GM10266 (cell line): ENCODE measurements around the gene CIBAR2.

Experiments used
- DNase-seq: peaks from one replicate; pipeline ENCODE4 v3.0.0; 2012; ENCODE audit errors: extremely low spot score
- CTCF ChIP-seq: IDR thresholded peaks from 2 replicates; pipeline ENCODE4 v1.5.1; 2012; ENCODE audit warnings: mild to moderate bottlenecking, low read depth; ENCODE audit not compliant: control insufficient read depth, insufficient read depth; ENCODE audit errors: missing control alignments

The CIBAR2 gene

DNA sequence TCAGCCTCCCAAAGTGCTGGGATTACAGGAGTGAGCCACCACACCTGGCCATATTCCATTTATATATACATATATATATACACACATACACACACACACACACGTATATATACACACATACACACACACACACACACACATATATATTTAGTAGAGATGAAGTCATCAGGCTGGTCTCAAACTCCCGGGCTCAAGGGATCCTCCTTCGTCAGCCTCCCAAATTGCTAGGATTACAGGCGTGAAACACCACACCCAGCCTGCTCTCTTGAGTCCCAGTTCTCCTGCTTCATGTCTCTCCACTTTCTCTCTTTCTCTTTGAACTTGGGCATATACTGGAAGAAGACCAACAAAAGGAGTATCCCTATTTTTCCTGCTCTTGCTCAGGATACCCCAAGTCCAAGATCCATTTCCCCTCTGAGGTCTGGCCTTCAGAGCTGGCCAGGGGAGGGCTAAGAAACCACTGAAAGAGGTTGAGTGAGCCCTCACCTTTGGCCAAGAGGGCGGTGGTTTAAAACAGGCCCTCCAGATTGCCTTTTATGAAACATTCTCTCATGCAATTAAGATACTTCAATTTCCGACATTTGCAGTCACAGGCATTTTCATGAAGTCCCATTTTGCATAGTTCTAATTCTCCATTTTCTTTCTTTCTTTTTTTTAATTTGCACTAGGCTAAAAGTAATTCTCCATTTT lies 37.9 kb downstream of the CIBAR2 start:
- DNase-seq = no peak
- no peak for TF ChIP-seq CTCF

- no peak for DNase-seq
- no peak for TF ChIP-seq CTCF
These were observed 39.3 kb downstream of the CIBAR2 start for GRCh38 chr16:85072947-85073346.

- DNase-seq = no peak
- no peak for TF ChIP-seq CTCF
These were observed 40.0 kb downstream of the CIBAR2 start for GRCh38 chr16:85072076-85072860.

DNA sequence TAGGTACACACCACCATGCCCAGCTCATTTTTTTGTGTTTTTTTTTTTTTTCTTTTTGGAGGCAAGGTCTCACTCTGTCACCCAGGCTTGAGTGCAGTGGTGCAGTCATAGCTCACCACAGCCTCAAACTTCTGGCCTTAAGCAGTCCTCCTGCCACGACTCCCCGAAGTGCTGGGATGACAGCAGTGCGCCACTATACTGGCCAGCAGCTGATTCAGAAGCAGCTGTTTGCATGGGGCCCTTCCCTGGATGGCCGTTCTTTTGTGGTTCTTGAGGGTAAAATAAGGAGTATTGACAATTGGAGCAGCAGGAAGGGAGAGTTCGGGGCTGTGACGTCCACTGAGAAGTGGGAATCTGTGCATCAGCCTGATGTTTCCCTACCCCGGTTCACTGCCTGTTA lies 43.1 kb downstream of the CIBAR2 start:
- DNase-seq = no peak
- TF ChIP-seq CTCF = no peak

DNA sequence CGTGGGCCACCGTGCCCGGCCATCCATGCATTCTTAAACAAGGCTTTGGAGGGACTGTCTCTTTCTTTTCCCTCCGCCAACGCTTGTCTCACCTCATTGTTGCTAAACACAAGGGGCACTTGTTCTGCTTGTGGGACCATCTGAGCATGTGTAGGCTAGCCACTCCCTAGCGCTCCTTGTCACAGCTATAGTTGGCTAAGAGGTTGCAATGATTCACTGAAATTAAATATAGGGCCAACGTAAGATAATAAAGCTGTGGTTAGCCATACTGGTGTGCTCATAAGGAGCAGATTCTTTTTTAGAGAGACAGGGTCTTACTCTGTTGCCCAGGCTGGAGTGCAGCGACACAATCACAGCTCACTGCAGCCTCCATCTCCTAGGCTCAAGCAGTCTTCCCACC lies 43.5 kb downstream of the CIBAR2 start:
- TF ChIP-seq CTCF = no peak

DNA sequence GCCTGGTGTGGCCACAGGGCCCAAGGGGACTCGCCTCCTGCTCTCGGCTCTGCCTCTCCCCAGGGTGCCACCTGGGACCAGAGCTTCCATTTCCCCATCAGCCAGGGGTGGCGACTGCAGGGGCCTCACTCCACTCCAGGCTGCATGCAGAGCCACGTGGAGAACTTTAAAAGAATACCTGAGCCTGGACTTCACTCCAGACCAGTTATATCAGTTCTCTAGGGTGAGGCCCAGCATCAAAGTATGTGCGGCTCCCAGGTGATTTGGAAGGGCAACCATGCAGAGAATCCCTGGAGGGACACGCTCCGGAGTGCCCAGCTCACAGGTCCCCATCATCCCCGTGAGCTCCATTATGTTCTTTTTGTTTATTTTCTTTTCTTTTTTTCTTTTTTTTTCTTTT lies 44.8 kb downstream of the CIBAR2 start:
- no peak for DNase-seq
- TF ChIP-seq CTCF = no peak

More for the DNA sequence above, 43.5 kb downstream of the CIBAR2 start:
- DNase-seq = no peak

DNA sequence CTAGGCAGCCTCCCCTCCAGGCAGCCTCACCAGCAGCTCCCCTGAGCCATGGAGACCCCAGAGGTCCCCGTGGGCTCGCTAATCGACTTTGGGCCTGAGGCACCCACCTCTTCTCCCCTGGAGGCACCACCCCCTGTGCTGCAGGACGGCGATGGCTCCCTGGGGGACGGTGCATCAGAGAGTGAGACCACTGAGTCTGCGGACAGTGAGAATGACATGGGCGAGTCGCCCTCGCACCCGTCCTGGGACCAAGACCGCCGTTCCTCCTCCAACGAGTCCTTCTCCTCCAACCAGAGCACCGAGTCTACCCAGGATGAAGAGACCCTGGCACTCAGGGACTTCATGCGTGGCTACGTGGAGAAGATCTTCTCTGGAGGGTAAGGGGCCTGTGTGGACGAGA lies 45.2 kb downstream of the CIBAR2 start:
- TF ChIP-seq CTCF = no peak

More for the DNA sequence above, 45.2 kb downstream of the CIBAR2 start:
- no peak for DNase-seq
